PC-3 (cell line): ENCODE results near the gene RGL3.

ENCODE experiments used
- CTCF ChIP-seq: fragments of 300-600 bp; sonication (generic); conservative IDR thresholded peaks from 2 replicates; pipeline ENCODE4 v1.5.1; 2017; ENCODE audit warnings: antibody characterized with exemption, low read depth, mild to moderate bottlenecking, low read length
- EZH2phosphoT487 ChIP-seq: fragments of 300-600 bp; sonication (generic); IDR thresholded peaks from 2 replicates; pipeline ENCODE4 v1.6.1; 2018; ENCODE audit warnings: mild to moderate bottlenecking, antibody characterized with exemption, low read length, borderline replicate concordance

DNA sequence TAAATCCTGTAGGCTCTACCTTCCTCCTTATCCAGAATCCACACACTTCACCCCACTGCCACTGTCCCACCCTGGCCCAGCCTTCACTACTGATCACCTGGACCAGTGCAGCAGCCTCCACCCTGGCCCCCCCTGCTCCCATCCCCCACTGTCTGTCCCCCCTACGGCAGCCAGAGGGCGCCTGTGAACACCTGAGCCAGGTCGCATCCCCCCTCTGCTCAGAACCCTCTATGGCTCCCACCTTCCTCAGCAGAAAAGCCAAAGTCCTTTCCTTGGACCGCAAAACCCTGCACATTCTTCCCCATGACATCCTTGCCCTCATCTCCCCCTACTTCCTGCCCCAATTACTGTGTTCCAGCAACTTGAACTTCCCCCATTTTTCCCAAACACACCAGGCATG, 41.1 kb upstream of the RGL3 start:
- peak; percentile 48; the same call in 1 of the 2 replicates for TF ChIP-seq CTCF
- TF ChIP-seq EZH2phosphoT487 = no peak
